OCI-LY7 (cell line): ENCODE results near the gene SMYD3. TPM values are rescaled to one million over a fixed set of nuclear protein-coding genes. Genes with fewer than 3 reads are reported as not detected.
"Not testable (repeated sequence)": the region's sequence is repeated elsewhere in the genome, so short reads cannot be mapped to it uniquely, and the experiment has no call there.

ENCODE experiments used
- BruUV-seq: library from RNA; stranded (reverse); fragments of 400-500 nt; replicated peaks from 2 replicates; lab custom pipeline; 2021; lab: Mats Ljungman, UMichigan
- CTCF ChIA-PET: fragments of 300-600 bp; sonication (Branson Sonifier 250); formaldehyde crosslinking; loops from one replicate; lab custom pipeline; 2022; ENCODE audit warnings: antibody characterized with exemption; ENCODE audit not compliant: unreplicated experiment; lab: Charles Lee
- POLR2A ChIA-PET: fragments of 300-600 bp; sonication (Branson Sonifier 250); formaldehyde crosslinking; loops from one replicate; lab custom pipeline; 2022; ENCODE audit warnings: antibody characterized with exemption; lab: Charles Lee
- DNase-seq: peaks from one replicate; pipeline ENCODE4 v3.0.0-alpha.2; 2015; ENCODE audit warnings: low spot score
- H2AFZ ChIP-seq: fragments of 200-600 bp; sonication (generic), shearing (Covaris generic); 2 replicates; pipeline ENCODE4 v1.6.1; 2014; ENCODE audit warnings: mild to moderate bottlenecking, antibody characterized with exemption, low read length, moderate library complexity
- H3K27ac ChIP-seq: fragments of 200-600 bp; sonication (generic); 2 replicates; pipeline ENCODE4 v1.5.1; 2014; ENCODE audit warnings: mixed run types, low read depth, mild to moderate bottlenecking, moderate library complexity, low read length, inconsistent platforms; ENCODE audit not compliant: poor library complexity, severe bottlenecking
- H3K36me3 ChIP-seq: fragments of 200-600 bp; sonication (generic); 2 replicates; pipeline ENCODE4 v1.6.1; 2014; ENCODE audit warnings: mild to moderate bottlenecking, antibody characterized with exemption, low read length, moderate library complexity, mixed read lengths; ENCODE audit not compliant: insufficient read depth
- H3K4me1 ChIP-seq: fragments of 200-600 bp; sonication (generic); 2 replicates; pipeline ENCODE4 v1.5.1; 2014; ENCODE audit warnings: mild to moderate bottlenecking, low read length; ENCODE audit not compliant: insufficient read depth, poor library complexity, severe bottlenecking
- H3K4me2 ChIP-seq: fragments of 200-600 bp; sonication (generic); 2 replicates; pipeline ENCODE4 v1.6.1; 2014; ENCODE audit warnings: mild to moderate bottlenecking, low read length
- H3K4me3 ChIP-seq: fragments of 200-600 bp; sonication (generic); 2 replicates; pipeline ENCODE4 v1.5.1; 2014; ENCODE audit warnings: mild to moderate bottlenecking, low read depth, low read length; ENCODE audit not compliant: poor library complexity, severe bottlenecking
- H3K79me2 ChIP-seq: fragments of 200-600 bp; sonication (generic); 2 replicates; pipeline ENCODE4 v1.6.1; 2016; ENCODE audit warnings: low read depth, mild to moderate bottlenecking, low read length, moderate library complexity, mixed read lengths; ENCODE audit not compliant: insufficient read depth
- H3K9me2 ChIP-seq: fragments of 200-600 bp; sonication (generic); 2 replicates; pipeline ENCODE4 v1.6.1; 2016; ENCODE audit warnings: mild to moderate bottlenecking, low read length, mixed read lengths; ENCODE audit not compliant: insufficient read depth
- H3K9me3 ChIP-seq: fragments of 200-600 bp; sonication (generic); 2 replicates; pipeline ENCODE4 v1.6.1; 2014; ENCODE audit warnings: mild to moderate bottlenecking, mixed run types, low read length, mixed read lengths
- H4K20me1 ChIP-seq: fragments of 200-600 bp; sonication (generic); 2 replicates; pipeline ENCODE4 v1.6.1; 2014; ENCODE audit warnings: mild to moderate bottlenecking, antibody characterized with exemption, low read length, moderate library complexity, mixed read lengths; ENCODE audit not compliant: insufficient read depth
- CTCF ChIP-seq: fragments of 200-600 bp; sonication (generic); conservative IDR thresholded peaks from 2 replicates; pipeline ENCODE4 v1.5.1; 2014; ENCODE audit warnings: mild to moderate bottlenecking, antibody characterized with exemption, low read length, moderate library complexity, mixed read lengths
- EZH2phosphoT487 ChIP-seq: fragments of 200-600 bp; sonication (generic); IDR thresholded peaks from 2 replicates; pipeline ENCODE4 v1.6.1; 2018; ENCODE audit warnings: low read depth, borderline replicate concordance, mild to moderate bottlenecking, mixed run types, antibody characterized with exemption, low read length, moderate library complexity, mixed read lengths
- intact Hi-C: fragments of 100-400 bp; cut with micrococcal nuclease; formaldehyde crosslinking; loops from one replicate; pipeline ENCODE4 v1.10.0; 2022; ENCODE audit not compliant: unreplicated experiment
- total RNA-seq, 2 experiments: library from RNA; depleted of rRNA in 1 of 2; stranded (reverse); fragments of >200 nt in 1 of 2; shearing (Covaris generic) in 1 of 2; gene quantifications; 2 replicates each; pipeline ENCODE4 v1.2.3, GENCODE V29; 2014 to 2022

The SMYD3 gene
- total RNA-seq, 2 experiments from 2014 or later = 28.9 to 34.5 TPM

- H3K36me3 ChIP-seq, H3K9me2 ChIP-seq, CTCF ChIA-PET, DNase-seq, intact Hi-C loops, H3K4me3 ChIP-seq, H3K4me2 ChIP-seq, H2AFZ ChIP-seq, H3K27ac ChIP-seq, BruUV-seq, H4K20me1 ChIP-seq, H3K79me2 ChIP-seq, H3K9me3 ChIP-seq: not testable (repeated sequence)
- POLR2A ChIA-PET = interaction anchor here (0.6 to 1.3 kb wide), 3 partner anchors 14 to 606 kb away, joined by 3 to 7 read pairs (median 3); no protein-coding TSS in a partner anchor
- H3K4me1 ChIP-seq = peaks cover 13% of the 10 kb centered on the region
Measured at GRCh38 chr1:245816496-245816895, 690.6 kb downstream of the SMYD3 start.

GRCh38 chr1:245814651-245815050 is 692.4 kb downstream of the SMYD3 start:
- H3K79me2 ChIP-seq = no peaks in the 10 kb centered on the region
- CTCF ChIA-PET = no interaction called here
- intact Hi-C loops = no loop called here
- no peaks in the 10 kb centered on the region for H3K9me3 ChIP-seq
- no peak overlapping the region for H3K4me2 ChIP-seq
- peaks cover 31% of the 10 kb centered on the region for H3K4me1 ChIP-seq
- no peak for TF ChIP-seq EZH2phosphoT487
- TF ChIP-seq CTCF = no peak
- no peaks in the 10 kb centered on the region for H4K20me1 ChIP-seq
- H2AFZ ChIP-seq = no peak overlapping the region
- no TSS peak for BruUV-seq
- POLR2A ChIA-PET = interaction anchor here (0.7 to 2.1 kb wide), 5 partner anchors 10 to 644 kb away, joined by 3 to 7 read pairs (median 3); no protein-coding TSS in a partner anchor
- H3K9me2 ChIP-seq = no peaks in the 10 kb centered on the region
- no peak overlapping the region for H3K27ac ChIP-seq
- H3K36me3 ChIP-seq = no peaks in the 10 kb centered on the region
- H3K4me3 ChIP-seq = no peak overlapping the region
- no peak for DNase-seq

- no peaks in the 10 kb centered on the region for H3K9me3 ChIP-seq
- no TSS peak for BruUV-seq
- H3K4me2 ChIP-seq = peak overlapping the region; percentile 88
- H4K20me1 ChIP-seq = no peaks in the 10 kb centered on the region
- H3K9me2 ChIP-seq = no peaks in the 10 kb centered on the region
- no peak overlapping the region for H3K4me3 ChIP-seq
- peaks cover 55% of the 10 kb centered on the region for H3K4me1 ChIP-seq
- no peaks in the 10 kb centered on the region for H3K79me2 ChIP-seq
- intact Hi-C loops = no loop called here
- TF ChIP-seq EZH2phosphoT487 = no peak
- no peak for TF ChIP-seq CTCF
- CTCF ChIA-PET = interaction anchor here (1.8 kb wide), 1 partner anchor 138 kb away, joined by 4 read pairs; no protein-coding TSS in a partner anchor
- H3K27ac ChIP-seq = peak overlapping the region; percentile 90
- no peak for DNase-seq
- H2AFZ ChIP-seq = no peak overlapping the region
- POLR2A ChIA-PET = interaction anchor here (0.6 to 0.8 kb wide), 2 partner anchors 8 to 15 kb away, joined by 3 to 4 read pairs; no protein-coding TSS in a partner anchor
- H3K36me3 ChIP-seq = no peaks in the 10 kb centered on the region
Measured at GRCh38 chr1:245812278-245812677, 694.8 kb downstream of the SMYD3 start.
